ENCODE data around the gene PLXNA4.

The PLXNA4 gene

GRCh38 chr7:132499065-132499464 is 77.2 kb downstream of the PLXNA4 start:
- H3K4me2 ChIP-seq (ENCODE audit: low read length): no peak overlapping the region
- H3K79me2 ChIP-seq (ENCODE audit: insufficient read depth, low read length): no peaks in the 10 kb centered on the region
- H3K27ac ChIP-seq (ENCODE audit: low read depth, low read length, poor library complexity, severe bottlenecking): no peak overlapping the region
- H3K36me3 ChIP-seq (ENCODE audit: insufficient read depth, low read length): no peaks in the 10 kb centered on the region
- no peaks in the 10 kb centered on the region for H4K20me1 ChIP-seq (ENCODE audit: insufficient read depth, low read length)
- no peaks in the 10 kb centered on the region for H3F3A ChIP-seq (ENCODE audit: insufficient read depth, low read length)
- no peaks in the 10 kb centered on the region for H3K9me2 ChIP-seq (ENCODE audit: low read depth, low read length)
- no peak for TF ChIP-seq EZH2 (IDR thresholded peaks at IDR 0.05; ENCODE audit: borderline replicate concordance, low read length)
- TF ChIP-seq, protein P1, sequence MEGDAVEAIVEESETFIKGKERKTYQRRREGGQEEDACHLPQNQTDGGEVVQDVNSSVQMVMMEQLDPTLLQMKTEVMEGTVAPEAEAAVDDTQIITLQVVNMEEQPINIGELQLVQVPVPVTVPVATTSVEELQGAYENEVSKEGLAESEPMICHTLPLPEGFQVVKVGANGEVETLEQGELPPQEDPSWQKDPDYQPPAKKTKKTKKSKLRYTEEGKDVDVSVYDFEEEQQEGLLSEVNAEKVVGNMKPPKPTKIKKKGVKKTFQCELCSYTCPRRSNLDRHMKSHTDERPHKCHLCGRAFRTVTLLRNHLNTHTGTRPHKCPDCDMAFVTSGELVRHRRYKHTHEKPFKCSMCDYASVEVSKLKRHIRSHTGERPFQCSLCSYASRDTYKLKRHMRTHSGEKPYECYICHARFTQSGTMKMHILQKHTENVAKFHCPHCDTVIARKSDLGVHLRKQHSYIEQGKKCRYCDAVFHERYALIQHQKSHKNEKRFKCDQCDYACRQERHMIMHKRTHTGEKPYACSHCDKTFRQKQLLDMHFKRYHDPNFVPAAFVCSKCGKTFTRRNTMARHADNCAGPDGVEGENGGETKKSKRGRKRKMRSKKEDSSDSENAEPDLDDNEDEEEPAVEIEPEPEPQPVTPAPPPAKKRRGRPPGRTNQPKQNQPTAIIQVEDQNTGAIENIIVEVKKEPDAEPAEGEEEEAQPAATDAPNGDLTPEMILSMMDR (IDR thresholded peaks at IDR 0.05; ENCODE audit: low read length): no peak
- no peak overlapping the region for H2AFZ ChIP-seq (ENCODE audit: low read length)
- no peaks in the 10 kb centered on the region for H3K4me1 ChIP-seq (ENCODE audit: insufficient read depth, low read length, severe bottlenecking)
- no peak overlapping the region for H3K9ac ChIP-seq (ENCODE audit: low read length)
- no peak overlapping the region for H3K4me3 ChIP-seq (ENCODE audit: low read depth, low read length, poor library complexity, severe bottlenecking)
- no peaks in the 10 kb centered on the region for H3K9me3 ChIP-seq (ENCODE audit: low read length)
- no peaks in the 10 kb centered on the region; the same call in 1 of the 2 replicates for H3K27me3 ChIP-seq (ENCODE audit: insufficient read depth, low read length)

DNA sequence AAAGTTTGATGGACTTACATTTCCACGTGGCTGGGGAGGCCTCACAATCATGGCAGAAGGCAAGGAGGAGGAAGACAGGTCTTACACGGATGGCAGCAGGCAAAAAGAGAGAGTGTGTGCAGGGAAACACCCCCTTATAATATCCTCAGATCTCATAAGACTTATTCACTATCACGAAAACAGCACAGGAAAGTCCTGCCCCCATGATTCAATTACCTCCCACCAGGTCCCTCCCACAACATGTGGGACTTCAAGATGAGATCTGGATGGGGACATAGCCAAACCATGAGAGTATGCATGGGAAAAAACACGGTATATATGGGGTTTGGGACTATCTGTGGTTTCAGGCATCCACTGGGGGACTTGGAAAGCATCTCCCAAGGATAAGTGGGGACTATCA is 78.0 kb downstream of the PLXNA4 start:
- Histone ChIP-seq H4K20me1 (ENCODE audit: insufficient read depth, low read length) (no peaks in the 10 kb centered on the region), H3K27ac (ENCODE audit: low read depth, low read length, poor library complexity, severe bottlenecking) (no peak overlapping the region), H2AFZ (ENCODE audit: low read length) (no peak overlapping the region), H3K9ac (ENCODE audit: low read length) (no peak overlapping the region), H3F3A (ENCODE audit: insufficient read depth, low read length) (no peaks in the 10 kb centered on the region), H3K4me2 (ENCODE audit: low read length) (no peak overlapping the region), H3K27me3 (ENCODE audit: insufficient read depth, low read length) (no peaks in the 10 kb centered on the region; the same call in 1 of the 2 replicates), H3K9me2 (ENCODE audit: low read depth, low read length) (no peaks in the 10 kb centered on the region), H3K79me2 (ENCODE audit: insufficient read depth, low read length) (no peaks in the 10 kb centered on the region), H3K36me3 (ENCODE audit: insufficient read depth, low read length) (no peaks in the 10 kb centered on the region), H3K9me3 (ENCODE audit: low read length) (no peaks in the 10 kb centered on the region), H3K4me1 (ENCODE audit: insufficient read depth, low read length, severe bottlenecking) (no peaks in the 10 kb centered on the region), H3K4me3 (ENCODE audit: low read depth, low read length, poor library complexity, severe bottlenecking) (no peak overlapping the region)
- no peak for TF ChIP-seq EZH2 (IDR thresholded peaks at IDR 0.05; ENCODE audit: borderline replicate concordance, low read length)
- TF ChIP-seq, protein P1 (IDR thresholded peaks at IDR 0.05; ENCODE audit: low read length): no peak

- Histone ChIP-seq H4K20me1 (ENCODE audit: insufficient read depth, low read length) (no peaks in the 10 kb centered on the region), H3F3A (ENCODE audit: insufficient read depth, low read length) (no peaks in the 10 kb centered on the region), H3K4me2 (ENCODE audit: low read length) (no peak overlapping the region), H3K27ac (ENCODE audit: low read depth, low read length, poor library complexity, severe bottlenecking) (no peak overlapping the region), H3K27me3 (ENCODE audit: insufficient read depth, low read length) (no peaks in the 10 kb centered on the region; the same call in 1 of the 2 replicates), H3K9me3 (ENCODE audit: low read length) (no peaks in the 10 kb centered on the region), H3K36me3 (ENCODE audit: insufficient read depth, low read length) (no peaks in the 10 kb centered on the region), H3K9me2 (ENCODE audit: low read depth, low read length) (no peaks in the 10 kb centered on the region), H3K4me1 (ENCODE audit: insufficient read depth, low read length, severe bottlenecking) (no peaks in the 10 kb centered on the region), H3K79me2 (ENCODE audit: insufficient read depth, low read length) (no peaks in the 10 kb centered on the region), H3K9ac (ENCODE audit: low read length) (no peak overlapping the region), H3K4me3 (ENCODE audit: low read depth, low read length, poor library complexity, severe bottlenecking) (no peak overlapping the region), H2AFZ (ENCODE audit: low read length) (no peak overlapping the region)
- TF ChIP-seq, protein P1 (IDR thresholded peaks at IDR 0.05; ENCODE audit: low read length): no peak
- no peak for TF ChIP-seq EZH2 (IDR thresholded peaks at IDR 0.05; ENCODE audit: borderline replicate concordance, low read length)
These were observed 79.2 kb downstream of the PLXNA4 start for GRCh38 chr7:132497098-132497497.
